Hematopoietic multipotent progenitor cell treated with erythropoietin and hydrocortisone succinate and interleukin-3 and kit ligand, for 17 days (in vitro differentiated cells): ENCODE data around the gene FCGBP.

Experiments
- DNase-seq: peaks from one replicate; pipeline ENCODE4 v3.0.0-alpha.2; 2015; ENCODE audit warnings: low spot score

The FCGBP gene

DNA sequence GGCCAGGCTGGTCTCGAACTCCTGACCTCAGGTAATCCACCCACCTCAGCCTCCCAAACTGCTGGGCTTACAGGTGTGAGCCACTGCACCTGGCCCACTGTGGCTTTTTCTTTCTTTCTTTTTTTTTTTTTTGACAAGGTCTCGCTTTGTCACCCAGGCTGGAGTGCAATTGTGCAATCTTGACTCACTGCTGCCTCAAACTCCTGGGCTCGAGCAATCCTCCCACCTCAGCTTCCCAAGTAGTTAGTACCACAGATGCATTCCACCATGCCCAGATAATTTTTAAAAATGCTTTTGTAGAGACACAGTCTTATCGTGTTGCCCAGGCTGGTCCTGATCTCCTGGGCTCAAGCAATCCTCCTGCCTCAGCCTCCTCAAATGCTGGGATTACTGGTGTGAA is 12.1 kb upstream of the FCGBP start:
- DNase-seq = no peak

- no peak for DNase-seq
Measured at GRCh38 chr19:39943586-39943985, 9.2 kb upstream of the FCGBP start.

- no peak for DNase-seq
Measured at GRCh38 chr19:39942366-39942730, 7.9 kb upstream of the FCGBP start.

DNA sequence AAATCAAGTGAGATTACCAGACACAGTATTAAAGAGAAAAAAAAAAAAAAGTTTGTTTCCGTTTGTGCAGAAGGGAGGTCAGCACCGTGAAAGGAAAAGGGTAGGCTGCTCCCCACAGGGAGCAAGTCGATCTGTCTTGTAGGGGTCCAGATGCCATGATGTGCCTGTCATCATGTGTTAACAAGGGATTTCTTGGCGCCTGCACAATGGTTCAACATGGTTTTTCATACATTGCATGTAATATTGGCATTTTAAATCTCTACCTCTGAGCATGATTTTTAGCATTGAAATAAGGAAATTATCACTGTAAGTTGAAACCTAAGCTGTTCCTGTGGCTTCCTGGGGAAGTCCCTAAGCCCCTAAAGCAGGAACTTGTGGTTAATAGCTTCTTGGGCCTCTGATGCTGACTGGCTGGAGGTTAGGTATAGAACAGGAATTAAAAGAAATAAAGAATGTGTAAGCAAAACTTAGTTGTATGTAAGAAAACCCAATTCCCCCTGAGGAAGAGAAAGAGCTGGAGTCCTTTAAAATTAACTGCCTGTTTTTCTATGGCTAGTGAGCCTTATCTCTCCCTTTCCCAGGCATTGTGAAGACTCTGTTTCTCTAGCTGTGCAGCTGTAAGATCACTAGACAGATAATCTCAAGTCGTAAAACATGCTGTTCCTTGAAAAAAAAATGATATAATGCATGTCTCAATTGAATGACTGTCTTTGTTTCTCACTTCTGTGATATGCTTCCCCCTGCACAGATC is 7.4 kb upstream of the FCGBP start:
- no peak for DNase-seq

GRCh38 chr19:39941151-39941550 is 6.7 kb upstream of the FCGBP start:
- DNase-seq = no peak

DNA sequence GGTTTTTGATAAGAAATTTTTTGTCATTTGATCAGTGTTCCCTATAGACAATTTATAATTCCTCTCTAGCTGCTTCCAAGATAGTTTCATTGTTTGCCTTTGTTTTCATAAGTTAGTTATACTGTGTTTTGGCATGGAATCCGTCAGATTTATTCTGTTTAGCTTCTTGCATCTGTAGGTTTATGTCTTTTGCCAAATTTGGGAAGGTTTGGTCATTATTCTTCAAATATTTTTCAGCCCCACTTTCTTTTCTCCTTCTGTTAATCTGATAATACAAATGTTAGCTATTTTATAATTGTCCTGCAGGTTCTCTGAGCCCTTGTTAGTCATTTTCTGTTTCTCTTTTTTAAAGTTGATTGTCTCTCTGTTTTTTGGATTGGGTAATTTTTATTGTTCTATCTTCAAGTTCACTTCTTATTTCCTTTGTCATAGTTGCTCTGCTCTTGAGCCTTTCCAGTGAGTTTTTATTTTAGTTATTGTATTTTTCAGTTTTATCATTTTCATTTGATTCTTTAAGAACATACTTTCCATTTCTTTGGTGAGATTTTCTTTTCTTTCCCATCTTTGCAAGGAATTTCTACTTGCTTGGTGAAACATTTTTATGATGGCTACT is 5.9 kb upstream of the FCGBP start:
- DNase-seq = no peak

- no peak for DNase-seq
Measured at GRCh38 chr19:39939556-39939955, 5.1 kb upstream of the FCGBP start.

DNA sequence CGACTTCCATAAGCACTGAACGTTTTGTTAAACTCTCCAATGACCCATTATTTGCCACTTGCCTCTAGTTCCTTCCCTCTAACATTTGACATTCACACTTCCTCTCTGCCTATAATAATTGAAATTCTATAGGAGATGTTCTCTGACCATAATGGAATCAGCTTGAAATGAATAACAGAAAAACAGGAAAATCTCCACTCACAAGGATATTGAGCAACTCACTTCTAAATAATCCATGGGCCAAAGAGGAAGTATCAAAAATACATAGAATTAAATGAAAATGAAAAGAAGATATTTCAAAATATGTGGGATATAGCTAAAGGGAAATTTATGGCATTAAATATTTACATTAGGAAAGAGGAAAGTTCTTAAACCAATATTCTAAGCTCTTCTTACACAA is 3.4 kb upstream of the FCGBP start:
- DNase-seq = no peak

DNA sequence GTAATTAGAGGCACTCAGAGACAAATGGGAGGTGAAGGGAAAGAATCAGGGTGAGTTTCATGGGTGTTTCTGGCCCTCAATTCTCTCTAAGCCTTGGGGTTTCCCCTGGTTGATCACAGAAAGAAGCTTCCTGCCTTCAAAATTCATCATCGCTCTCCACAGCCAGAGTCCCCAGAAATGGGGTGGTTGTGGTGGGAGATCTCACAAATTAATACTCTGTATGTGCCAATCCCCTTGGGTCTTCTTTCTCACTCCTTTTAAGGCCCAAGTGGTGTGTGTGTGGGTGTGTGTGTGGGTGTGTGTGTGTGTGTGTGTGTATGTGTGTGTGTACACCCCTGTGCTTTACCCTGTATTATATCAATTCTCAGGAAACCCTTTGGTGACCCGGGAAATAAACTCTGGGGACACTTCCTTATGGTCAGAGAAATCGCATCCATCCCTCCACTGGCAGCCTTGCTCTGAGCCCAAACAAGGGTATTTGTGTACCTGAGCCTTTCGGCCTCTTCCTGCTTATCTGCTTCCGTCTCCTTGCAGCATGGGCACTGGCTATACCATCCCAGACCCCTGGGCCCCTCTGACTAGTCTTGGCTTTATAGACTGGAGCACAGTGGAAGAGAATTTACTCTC is 2.8 kb upstream of the FCGBP start:
- no peak for DNase-seq

GRCh38 chr19:39936622-39937021 is 2.2 kb upstream of the FCGBP start:
- DNase-seq = no peak

DNA sequence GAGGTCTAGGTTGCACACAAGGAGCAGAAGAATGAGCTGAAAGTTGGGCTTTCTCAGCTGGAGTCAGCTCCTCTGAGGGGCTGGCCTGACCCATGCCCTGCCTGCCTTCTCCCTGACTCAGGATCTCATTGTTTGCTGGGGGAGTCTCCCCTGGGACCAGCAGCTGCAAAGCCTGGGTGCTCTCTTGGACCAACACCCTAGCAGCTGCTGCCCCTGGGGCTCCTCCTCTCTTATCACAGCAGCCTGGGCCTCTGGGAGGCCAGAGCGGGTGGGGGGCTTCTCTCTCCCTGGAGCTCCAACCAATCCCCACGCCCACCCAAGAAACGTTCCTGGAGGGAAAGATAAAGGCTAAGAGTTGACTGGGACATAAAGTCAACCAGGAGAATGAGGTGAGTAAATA is 1.6 kb upstream of the FCGBP start:
- no peak for DNase-seq

GRCh38 chr19:39935364-39935661 is 879 bp upstream of the FCGBP start:
- DNase-seq = no peak

GRCh38 chr19:39929750-39930149 is 4.7 kb downstream of the FCGBP start:
- no peak for DNase-seq

- no peak for DNase-seq
Measured at GRCh38 chr19:39928357-39928725, 6.1 kb downstream of the FCGBP start.

DNA sequence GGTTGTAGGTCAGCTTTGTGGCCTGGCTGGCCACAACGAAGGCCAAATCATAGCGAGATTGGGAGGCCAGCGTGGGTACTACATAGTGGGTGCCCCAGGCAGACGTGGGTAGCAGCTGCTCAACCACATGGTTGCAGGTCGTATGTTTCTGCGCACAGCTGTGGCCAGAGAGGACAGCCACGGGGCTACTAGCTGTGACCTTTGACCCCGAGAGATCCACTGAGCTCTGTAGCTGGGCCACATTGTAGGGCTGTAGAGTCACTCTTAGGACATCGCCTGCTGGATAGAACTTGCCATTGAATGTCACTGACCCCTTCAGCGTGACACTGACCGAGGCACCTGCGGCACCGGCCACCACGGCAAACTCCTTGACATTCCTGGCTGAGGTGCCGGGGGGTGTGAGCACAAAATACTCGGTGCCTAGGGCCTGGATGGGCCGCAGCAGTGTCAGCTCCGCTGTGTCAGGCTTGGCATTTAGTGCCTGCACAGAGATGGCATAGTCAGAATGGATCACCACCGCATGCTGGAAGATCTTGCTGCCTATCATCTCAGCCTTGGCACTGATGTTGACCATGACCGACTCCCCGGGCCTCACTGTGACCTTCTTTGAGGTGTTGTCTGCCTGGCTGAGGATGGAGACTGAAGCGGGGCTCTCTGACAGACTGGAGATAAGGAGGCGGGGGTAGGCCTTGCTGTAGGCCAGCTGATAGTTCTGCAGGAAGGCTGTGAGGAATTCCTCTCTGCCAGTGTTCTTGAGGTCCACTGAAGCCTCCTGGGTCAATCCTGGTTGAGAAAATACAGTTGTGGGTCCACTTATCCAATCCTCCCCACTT is 6.7 kb downstream of the FCGBP start:
- no peak for DNase-seq

DNA sequence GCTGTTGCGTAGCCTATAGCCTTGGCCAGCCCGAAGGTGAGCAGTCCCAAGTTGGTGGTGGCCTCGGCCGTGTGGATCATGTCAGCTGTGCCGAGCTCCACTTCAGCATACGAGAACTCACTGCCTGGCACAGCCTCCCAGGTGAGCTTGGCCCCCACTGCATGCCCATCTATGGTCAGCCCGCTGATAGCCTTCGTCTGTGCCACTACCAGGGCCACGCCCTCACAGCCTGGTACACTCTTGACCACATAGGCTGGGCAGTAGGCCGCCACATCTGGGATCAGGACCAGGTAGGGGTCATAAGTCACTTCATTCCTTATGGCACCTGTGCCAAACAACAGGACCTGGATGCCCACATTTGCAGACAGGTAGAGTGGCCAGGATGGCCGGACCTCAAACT is 7.4 kb downstream of the FCGBP start:
- DNase-seq = no peak

DNA sequence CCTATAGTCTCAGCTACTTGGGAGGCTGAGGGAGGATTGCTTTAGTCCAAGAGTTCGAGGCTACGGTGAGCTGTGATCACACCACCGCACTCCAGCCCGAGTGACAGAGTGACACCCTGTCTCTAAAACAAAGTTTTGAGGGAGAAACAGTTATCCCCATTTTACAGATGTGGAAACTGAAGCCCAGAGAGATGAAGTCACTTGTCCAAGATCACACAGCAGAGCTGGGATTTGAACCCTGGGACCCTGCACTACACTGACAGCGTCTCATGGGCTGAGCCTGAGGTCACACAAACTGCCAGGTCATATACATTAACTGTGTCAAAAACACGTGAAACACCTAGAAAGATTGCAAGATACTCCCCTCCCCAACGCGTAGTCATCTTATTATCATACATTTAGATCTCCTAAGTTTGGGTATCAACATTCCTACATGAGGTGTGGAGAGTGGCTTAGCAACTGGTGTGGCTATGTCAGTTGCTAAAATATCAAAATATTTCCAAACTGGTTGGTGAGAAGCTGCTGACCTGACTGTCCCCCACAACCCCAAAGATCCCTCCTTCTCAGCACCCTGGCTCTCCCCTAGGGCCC is 8.2 kb downstream of the FCGBP start:
- DNase-seq = no peak

- DNase-seq = no peak
Measured at GRCh38 chr19:39924952-39925351, 9.5 kb downstream of the FCGBP start.

GRCh38 chr19:39924389-39924788 is 10.0 kb downstream of the FCGBP start:
- DNase-seq = no peak

- no peak for DNase-seq
Measured at GRCh38 chr19:39923862-39924261, 10.6 kb downstream of the FCGBP start.

- DNase-seq = no peak
Measured at GRCh38 chr19:39919976-39920375, 14.5 kb downstream of the FCGBP start.

GRCh38 chr19:39918183-39918651 is 16.2 kb downstream of the FCGBP start:
- no peak for DNase-seq
